ENCODE measurements around the gene RRP8.

DNA sequence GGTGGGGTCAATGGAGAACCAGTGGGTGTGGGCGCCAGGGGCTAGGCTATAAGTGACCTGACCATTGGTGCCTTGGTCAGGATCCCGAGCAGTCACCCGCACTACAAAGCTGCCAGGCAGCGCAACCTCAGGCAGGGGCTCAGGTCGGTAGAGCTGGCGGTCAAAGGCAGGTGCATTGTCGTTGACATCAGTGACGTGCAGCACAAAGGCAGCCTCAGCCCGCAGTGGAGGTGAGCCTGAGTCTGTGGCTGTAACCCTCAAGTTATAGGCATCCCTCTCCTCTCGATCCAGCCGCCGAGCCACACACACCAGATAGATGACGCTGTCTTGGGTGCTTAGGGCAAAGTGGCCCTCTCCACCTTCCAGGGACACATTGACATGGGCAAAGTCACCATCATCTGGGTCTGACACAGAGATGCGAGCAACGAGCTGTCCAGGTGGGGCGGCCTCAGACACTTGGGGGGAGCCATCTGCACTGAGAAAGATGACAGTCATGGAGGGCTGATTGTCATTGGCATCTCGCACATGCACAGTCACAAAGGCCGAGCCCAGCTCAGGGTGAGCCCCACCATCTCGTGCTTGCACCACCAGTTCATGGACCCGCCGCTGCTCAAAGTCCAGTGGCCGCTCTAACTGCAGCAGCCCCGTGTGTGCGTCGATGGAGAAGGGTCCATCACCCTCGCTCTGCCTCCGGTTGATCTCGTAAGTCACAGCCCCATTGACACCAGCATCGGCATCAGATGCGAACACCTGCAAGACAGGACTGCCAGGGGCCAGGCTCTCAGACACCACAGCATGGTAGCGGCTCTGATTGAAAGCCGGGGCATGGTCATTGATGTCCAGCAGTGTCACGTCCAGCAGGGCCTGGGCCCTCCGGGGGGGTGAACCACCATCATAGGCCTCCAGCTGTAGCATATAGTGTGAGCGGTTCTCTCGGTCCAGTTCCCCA, 36.9 kb upstream of the RRP8 start:
- TF ChIP-seq EP300 (IDR thresholded peaks at IDR 0.05) (no peak), POLR2A (IDR thresholded peaks at IDR 0.05) (no peak)

All from tibial nerve (tissue), 3 donors.